ENCODE measurements around the gene MOG. TPM values are rescaled to one million over a fixed set of nuclear protein-coding genes. Genes with fewer than 3 reads are reported as not detected.

MOG gene
- total RNA-seq (2014; rRNA removed; shearing (Covaris generic)) = not detected in 2 replicates

- DNase-seq (ENCODE audit: low spot score) = no peak
Measured at GRCh38 chr6:29656798-29657197, at the start of gene MOG. MOG (plus strand) TSS chr6:29657092; CDS start chr6:29657210, 118 bp downstream.

GRCh38 chr6:29608131-29608530 lies 48.8 kb upstream of the MOG start:
- DNase-seq (ENCODE audit: low spot score) = no peak

- no peak for DNase-seq (ENCODE audit: low spot score)
Measured at GRCh38 chr6:29610540-29610939, 46.4 kb upstream of the MOG start.

- no peak for DNase-seq (ENCODE audit: low spot score)
Measured at GRCh38 chr6:29611426-29611825, 45.5 kb upstream of the MOG start.

- DNase-seq (ENCODE audit: low spot score) = no peak
Measured at GRCh38 chr6:29617782-29618554, 38.9 kb upstream of the MOG start.

GRCh38 chr6:29619578-29620160 lies 37.2 kb upstream of the MOG start:
- DNase-seq (ENCODE audit: low spot score) = no peak

GRCh38 chr6:29620630-29621029 lies 36.3 kb upstream of the MOG start:
- no peak for DNase-seq (ENCODE audit: low spot score)

GRCh38 chr6:29624520-29624961 lies 32.4 kb upstream of the MOG start:
- DNase-seq (ENCODE audit: low spot score) = no peak

GRCh38 chr6:29625337-29625930 lies 31.5 kb upstream of the MOG start:
- DNase-seq (ENCODE audit: low spot score) = no peak

GRCh38 chr6:29626948-29627754 lies 29.7 kb upstream of the MOG start:
- DNase-seq (ENCODE audit: low spot score) = no peak

- DNase-seq (ENCODE audit: low spot score) = peak; percentile 85
Measured at GRCh38 chr6:29627755-29628418, 29.0 kb upstream of the MOG start.

GRCh38 chr6:29628419-29629281 lies 28.2 kb upstream of the MOG start:
- DNase-seq (ENCODE audit: low spot score) = peak; percentile 87

GRCh38 chr6:29629571-29629970 lies 27.3 kb upstream of the MOG start:
- DNase-seq (ENCODE audit: low spot score) = no peak

- no peak for DNase-seq (ENCODE audit: low spot score)
Measured at GRCh38 chr6:29630315-29630714, 26.6 kb upstream of the MOG start.

- DNase-seq (ENCODE audit: low spot score) = no peak
Measured at GRCh38 chr6:29631209-29631810, 25.6 kb upstream of the MOG start.

GRCh38 chr6:29631860-29632731 lies 24.8 kb upstream of the MOG start:
- DNase-seq (ENCODE audit: low spot score) = peak; percentile 55

GRCh38 chr6:29632789-29633533 lies 23.9 kb upstream of the MOG start, which contains the start of gene GABBR1:
GABBR1 (minus strand) TSS chr6:29633183; CDS start chr6:29632385, 798 bp downstream.
- peak; percentile 89 for DNase-seq (ENCODE audit: low spot score)

GRCh38 chr6:29633534-29633905 lies 23.4 kb upstream of the MOG start:
- no peak for DNase-seq (ENCODE audit: low spot score)
